Progenitor cell of endocrine pancreas (in vitro differentiated cells): ENCODE results near the gene CDK3. TPM values are rescaled to one million over a fixed set of nuclear protein-coding genes. Genes with fewer than 3 reads are reported as not detected.

Source experiments
- DNase-seq: peaks from one replicate; pipeline ENCODE4 v3.0.0; 2021; ENCODE audit warnings: low spot score; ENCODE audit not compliant: unreplicated experiment
- H3K27ac Mint-ChIP-seq: 2 replicates; pipeline ENCODE4 v1.8.0; 2021; ENCODE audit warnings: mild to moderate bottlenecking, moderate library complexity, mixed read lengths
- H3K27me3 Mint-ChIP-seq: 2 replicates; pipeline ENCODE4 v1.8.0; 2021; ENCODE audit warnings: mixed read lengths
- H3K36me3 Mint-ChIP-seq: 2 replicates; pipeline ENCODE4 v1.8.0; 2022; ENCODE audit warnings: mixed read lengths; ENCODE audit not compliant: insufficient read depth
- H3K4me1 Mint-ChIP-seq: 2 replicates; pipeline ENCODE4 v1.8.0; 2021; ENCODE audit warnings: low read depth, mixed read lengths
- H3K4me3 Mint-ChIP-seq: 2 replicates; pipeline ENCODE4 v1.8.0; 2021; ENCODE audit warnings: low read depth, mild to moderate bottlenecking, moderate library complexity, mixed read lengths
- H3K9me3 Mint-ChIP-seq: 2 replicates; pipeline ENCODE4 v1.8.0; 2021; ENCODE audit warnings: low read depth, mixed read lengths
- total RNA-seq: library from RNA; stranded (reverse); gene quantifications from 2 replicates; pipeline ENCODE4 v1.2.1, GENCODE V29; 2021
- TF ChIP-seq, protein P1 (sequence below): fragments of 200-600 bp; sonication (generic); IDR thresholded peaks from one replicate; pipeline ENCODE4 v1.5.0; 2021; ENCODE audit warnings: antibody characterized with exemption, mild to moderate bottlenecking; ENCODE audit not compliant: unreplicated experiment

Gene CDK3
- total RNA-seq, 1 donor from 2014 or later: 17.0 TPM

DNA sequence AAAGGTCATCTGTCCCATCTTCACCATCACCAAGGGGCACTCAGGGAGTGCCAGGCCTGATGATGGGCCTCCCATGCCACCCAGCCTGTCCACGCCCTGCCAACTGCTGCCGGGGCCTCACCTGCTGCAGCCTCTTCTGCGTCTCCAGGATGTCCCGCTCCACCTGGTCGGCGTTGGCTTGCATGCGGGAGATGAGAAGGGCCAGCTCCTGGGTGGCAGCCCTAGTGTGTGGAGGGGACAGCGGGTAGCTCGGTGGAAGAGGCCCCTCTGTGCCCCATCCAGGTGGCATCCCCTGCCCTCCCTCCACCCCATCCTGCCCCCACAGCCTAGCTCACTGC is 23.2 kb downstream of the CDK3 start:
- no peaks in the 10 kb centered on the region for H3K36me3 Mint-ChIP-seq
- no peak for DNase-seq
- peaks cover 10% of the 10 kb centered on the region for H3K27me3 Mint-ChIP-seq
- peaks cover 5% of the 10 kb centered on the region for H3K4me1 Mint-ChIP-seq
- no peaks in the 10 kb centered on the region for H3K9me3 Mint-ChIP-seq
- TF ChIP-seq, protein P1, sequence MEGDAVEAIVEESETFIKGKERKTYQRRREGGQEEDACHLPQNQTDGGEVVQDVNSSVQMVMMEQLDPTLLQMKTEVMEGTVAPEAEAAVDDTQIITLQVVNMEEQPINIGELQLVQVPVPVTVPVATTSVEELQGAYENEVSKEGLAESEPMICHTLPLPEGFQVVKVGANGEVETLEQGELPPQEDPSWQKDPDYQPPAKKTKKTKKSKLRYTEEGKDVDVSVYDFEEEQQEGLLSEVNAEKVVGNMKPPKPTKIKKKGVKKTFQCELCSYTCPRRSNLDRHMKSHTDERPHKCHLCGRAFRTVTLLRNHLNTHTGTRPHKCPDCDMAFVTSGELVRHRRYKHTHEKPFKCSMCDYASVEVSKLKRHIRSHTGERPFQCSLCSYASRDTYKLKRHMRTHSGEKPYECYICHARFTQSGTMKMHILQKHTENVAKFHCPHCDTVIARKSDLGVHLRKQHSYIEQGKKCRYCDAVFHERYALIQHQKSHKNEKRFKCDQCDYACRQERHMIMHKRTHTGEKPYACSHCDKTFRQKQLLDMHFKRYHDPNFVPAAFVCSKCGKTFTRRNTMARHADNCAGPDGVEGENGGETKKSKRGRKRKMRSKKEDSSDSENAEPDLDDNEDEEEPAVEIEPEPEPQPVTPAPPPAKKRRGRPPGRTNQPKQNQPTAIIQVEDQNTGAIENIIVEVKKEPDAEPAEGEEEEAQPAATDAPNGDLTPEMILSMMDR: no peak
- no peak overlapping the region for H3K4me3 Mint-ChIP-seq
- H3K27ac Mint-ChIP-seq: no peak overlapping the region

- Mint-ChIP-seq H3K27me3 (peaks cover 10% of the 10 kb centered on the region), H3K4me3 (no peak overlapping the region), H3K9me3 (no peaks in the 10 kb centered on the region), H3K36me3 (no peaks in the 10 kb centered on the region), H3K27ac (no peak overlapping the region), H3K4me1 (peaks cover 8% of the 10 kb centered on the region)
- no peak for DNase-seq
- TF ChIP-seq, protein P1: no peak
Measured at GRCh38 chr17:76024353-76024752, 23.7 kb downstream of the CDK3 start.

DNA sequence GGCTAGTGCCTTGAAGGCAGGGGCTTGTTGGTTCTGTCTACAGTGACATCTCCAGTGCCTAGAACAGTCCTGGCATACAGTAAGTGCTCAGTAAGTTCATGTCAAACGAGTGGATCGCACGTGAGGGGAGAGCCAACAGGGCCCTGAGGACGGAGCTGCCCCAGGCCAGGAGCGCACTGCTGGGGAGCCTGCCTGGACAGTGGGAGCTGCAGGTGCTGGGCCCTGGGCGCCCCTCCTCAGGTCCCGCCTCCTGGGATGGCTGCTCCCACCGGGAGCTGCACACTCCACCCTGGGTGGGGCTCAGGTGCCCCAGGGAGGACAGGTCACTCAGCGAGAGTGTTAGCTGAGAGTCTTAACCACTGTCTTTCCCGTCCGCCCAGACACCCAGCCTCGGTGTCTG is 24.6 kb downstream of the CDK3 start:
- TF ChIP-seq, protein P1: no peak
- Mint-ChIP-seq H3K4me3 (no peak overlapping the region), H3K9me3 (no peaks in the 10 kb centered on the region), H3K27ac (no peak overlapping the region), H3K36me3 (no peaks in the 10 kb centered on the region), H3K27me3 (peaks cover 7% of the 10 kb centered on the region), H3K4me1 (peaks cover 11% of the 10 kb centered on the region)
- no peak for DNase-seq

- Mint-ChIP-seq H3K4me1 (peaks cover 10% of the 10 kb centered on the region), H3K36me3 (no peaks in the 10 kb centered on the region), H3K27me3 (peaks cover 6% of the 10 kb centered on the region), H3K27ac (no peak overlapping the region), H3K9me3 (no peaks in the 10 kb centered on the region), H3K4me3 (no peak overlapping the region)
- no peak for DNase-seq
- TF ChIP-seq, protein P1: no peak
Measured at GRCh38 chr17:76026714-76027158, 26.1 kb downstream of the CDK3 start.

GRCh38 chr17:76027159-76027839 is 26.6 kb downstream of the CDK3 start, which contains the start of gene EVPL:
Gene EVPL, minus strand, starts transcription at chr17:76027306. Its CDS starts 108 bp downstream, at chr17:76027198.
- TF ChIP-seq, protein P1: no peak
- no peak within 1 kb of the TSS for H3K27ac Mint-ChIP-seq
- DNase-seq: no peak
- no peak within 1 kb of the TSS for H3K4me3 Mint-ChIP-seq
- peaks cover 10% of the 10 kb centered on the region for H3K4me1 Mint-ChIP-seq
- H3K9me3 Mint-ChIP-seq: no peaks in the 10 kb centered on the region
- peaks cover 6% of the 10 kb centered on the region for H3K27me3 Mint-ChIP-seq
- no peaks in the 10 kb centered on the region for H3K36me3 Mint-ChIP-seq
